GM19193 (cell line): ENCODE results near the gene EN2.

ENCODE experiments used
- POLR2A ChIP-seq: IDR thresholded peaks from 4 replicates; pipeline ENCODE4 v1.6.1; 2011; ENCODE audit not compliant: insufficient read depth, insufficient read length; ENCODE audit errors: extremely low read depth

EN2 gene

GRCh38 chr7:155438777-155439176, 19.2 kb upstream of the EN2 start:
- TF ChIP-seq POLR2A, result no peak

- no peak for TF ChIP-seq POLR2A
Measured at GRCh38 chr7:155439311-155440017, 18.5 kb upstream of the EN2 start.

- TF ChIP-seq POLR2A, result no peak
Measured at GRCh38 chr7:155440018-155440410, 17.9 kb upstream of the EN2 start.

- TF ChIP-seq POLR2A, result no peak
Measured at GRCh38 chr7:155441856-155442255, 16.1 kb upstream of the EN2 start.

- no peak for TF ChIP-seq POLR2A
Measured at GRCh38 chr7:155444746-155445145, 13.2 kb upstream of the EN2 start.

GRCh38 chr7:155447603-155448002, 10.3 kb upstream of the EN2 start:
- TF ChIP-seq POLR2A, result no peak

- TF ChIP-seq POLR2A, result no peak
Measured at GRCh38 chr7:155448632-155449007, 9.3 kb upstream of the EN2 start.

GRCh38 chr7:155449008-155449868, 8.7 kb upstream of the EN2 start:
- TF ChIP-seq POLR2A, result no peak

GRCh38 chr7:155449869-155450557, 7.9 kb upstream of the EN2 start:
- TF ChIP-seq POLR2A, result no peak

GRCh38 chr7:155450558-155450969, 7.4 kb upstream of the EN2 start:
- TF ChIP-seq POLR2A, result no peak

GRCh38 chr7:155450970-155451801, 6.7 kb upstream of the EN2 start:
- no peak for TF ChIP-seq POLR2A

- TF ChIP-seq POLR2A, result no peak
Measured at GRCh38 chr7:155451840-155452239, 6.1 kb upstream of the EN2 start.

- TF ChIP-seq POLR2A, result no peak
Measured at GRCh38 chr7:155452505-155453295, 5.2 kb upstream of the EN2 start.

GRCh38 chr7:155453296-155454182, 4.4 kb upstream of the EN2 start:
- TF ChIP-seq POLR2A, result no peak
